ENCODE results near the gene TMEM86A. TPM values are rescaled to one million over a fixed set of nuclear protein-coding genes. Genes with fewer than 3 reads are reported as not detected.

TMEM86A gene
- total RNA-seq, 1 donor from 2014 or later = 1.1 TPM

DNA sequence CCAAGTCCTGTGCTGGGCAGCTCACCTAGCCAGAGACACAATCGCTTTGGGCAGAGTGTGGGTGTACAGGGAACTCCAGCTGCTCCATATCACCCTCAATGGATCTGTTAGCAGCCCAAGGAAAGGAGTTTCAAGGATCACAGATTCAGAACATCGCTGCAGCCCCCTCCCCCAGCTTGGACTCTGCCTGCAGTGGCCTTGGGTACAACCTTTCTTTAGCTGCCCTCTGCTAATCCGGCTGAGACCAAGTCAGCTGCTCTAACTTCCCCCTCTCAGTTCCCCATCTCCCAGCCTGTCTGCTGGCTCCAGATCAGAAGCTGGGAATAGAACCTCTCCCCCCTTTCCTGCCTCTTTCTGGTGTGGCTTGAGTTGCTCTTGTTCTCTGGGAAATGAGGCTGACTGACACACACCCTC lies 1.3 kb downstream of the TMEM86A start:
- intact Hi-C loops (cut with micrococcal nuclease) = loop anchor here (1.0 kb wide), 1 partner anchor 28 kb away; no protein-coding TSS in a partner anchor

DNA sequence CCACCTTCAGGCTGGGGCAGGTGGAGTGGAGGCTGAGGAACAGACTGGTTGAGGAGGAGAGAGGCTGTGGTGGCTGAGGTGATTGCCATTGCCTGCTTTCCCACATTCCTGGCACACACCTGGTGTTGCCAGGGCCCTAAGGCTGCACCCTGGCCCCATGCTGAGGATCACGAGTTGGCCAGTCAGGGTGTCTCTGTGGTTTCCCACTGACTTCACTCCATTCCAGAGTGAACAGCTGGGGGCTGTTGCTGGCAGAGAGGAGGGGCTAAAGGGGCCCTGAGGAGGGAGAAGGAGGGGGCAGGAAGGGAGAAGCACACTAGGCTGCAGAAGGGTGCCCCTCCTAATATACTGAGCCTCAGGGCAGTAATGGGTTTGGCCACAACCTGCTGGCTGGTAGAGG lies 1.8 kb downstream of the TMEM86A start:
- intact Hi-C loops (cut with micrococcal nuclease) = loop anchor here (1.0 kb wide), 1 partner anchor 28 kb away; no protein-coding TSS in a partner anchor

DNA sequence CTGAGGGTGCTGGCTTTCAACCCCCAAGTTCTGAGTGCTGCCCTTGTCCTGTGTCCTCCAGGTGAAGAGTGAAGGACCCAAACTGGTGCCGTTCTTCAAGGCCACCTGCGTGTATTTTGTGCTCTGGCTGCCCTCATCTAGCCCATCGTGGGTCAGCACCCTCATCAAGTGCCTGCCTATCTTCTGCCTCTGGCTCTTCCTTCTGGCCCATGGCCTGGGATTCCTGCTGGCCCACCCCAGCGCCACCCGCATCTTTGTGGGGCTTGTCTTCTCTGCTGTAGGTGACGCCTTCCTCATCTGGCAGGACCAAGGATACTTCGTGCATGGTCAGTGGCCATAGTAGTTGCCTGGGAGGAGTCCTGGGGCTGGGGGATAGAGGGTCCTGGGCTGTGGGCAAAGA lies 2.3 kb downstream of the TMEM86A start:
- intact Hi-C loops (cut with micrococcal nuclease) = loop anchor here (1.0 kb wide), 1 partner anchor 29 kb away; no protein-coding TSS in a partner anchor

DNA sequence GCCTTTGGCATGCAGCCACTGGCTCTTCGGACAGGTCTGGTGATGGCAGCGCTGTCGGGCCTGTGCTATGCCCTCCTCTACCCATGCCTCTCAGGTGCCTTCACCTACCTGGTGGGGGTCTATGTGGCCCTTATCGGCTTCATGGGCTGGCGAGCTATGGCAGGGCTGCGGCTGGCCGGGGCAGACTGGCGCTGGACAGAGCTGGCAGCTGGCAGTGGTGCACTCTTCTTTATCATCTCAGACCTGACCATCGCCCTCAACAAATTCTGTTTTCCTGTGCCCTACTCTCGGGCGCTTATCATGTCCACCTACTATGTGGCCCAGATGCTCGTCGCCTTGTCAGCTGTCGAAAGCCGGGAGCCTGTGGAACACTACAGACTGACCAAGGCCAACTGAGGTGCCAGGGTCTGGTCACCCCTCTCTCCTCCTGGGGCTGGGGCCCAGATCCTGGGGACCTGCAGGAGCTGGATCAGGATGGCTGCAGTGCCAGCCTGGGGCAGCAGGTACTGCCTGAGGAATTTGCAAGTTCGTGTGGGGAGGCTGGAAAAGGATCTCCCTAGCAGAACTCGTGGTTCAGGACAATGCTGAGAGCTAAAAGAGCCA lies 3.1 kb downstream of the TMEM86A start:
- intact Hi-C loops (cut with micrococcal nuclease) = no loop called here

DNA sequence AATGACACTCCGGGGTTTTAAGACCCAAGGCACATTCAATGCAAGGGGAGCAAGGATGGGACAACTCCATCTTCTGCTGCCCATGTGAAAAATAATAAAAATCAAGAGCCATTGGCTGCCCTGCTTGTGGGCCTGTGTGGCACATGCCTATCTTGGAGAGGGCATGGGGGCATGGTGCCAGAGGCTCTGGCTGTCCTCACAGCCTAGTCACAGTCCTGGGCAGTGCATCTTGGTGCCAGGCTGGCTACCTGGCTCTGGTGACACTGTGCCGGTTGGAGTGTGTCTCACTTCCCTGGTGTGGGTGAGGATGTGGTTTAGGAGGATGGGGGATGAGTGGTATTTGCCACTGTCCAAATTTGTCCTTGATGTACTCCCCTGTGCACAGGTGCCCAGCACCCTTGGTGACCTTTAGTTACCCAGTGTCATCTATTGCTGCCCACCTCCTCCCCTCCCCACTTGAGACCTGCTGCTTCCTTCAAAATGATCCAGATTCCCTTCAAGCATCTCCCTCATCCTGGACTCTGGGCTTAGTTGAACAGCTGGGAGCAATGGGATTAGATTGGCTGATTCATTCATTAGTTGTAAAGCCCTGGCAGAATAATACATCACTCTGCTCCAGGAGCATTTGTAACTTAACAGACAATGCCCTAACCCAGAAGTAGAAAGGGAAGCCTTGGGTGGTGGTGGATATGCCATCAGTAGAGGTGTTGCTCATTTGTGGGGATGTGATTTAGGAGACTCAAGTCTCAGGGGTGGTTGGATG lies 4.6 kb downstream of the TMEM86A start:
- intact Hi-C loops (cut with micrococcal nuclease) = no loop called here

DNA sequence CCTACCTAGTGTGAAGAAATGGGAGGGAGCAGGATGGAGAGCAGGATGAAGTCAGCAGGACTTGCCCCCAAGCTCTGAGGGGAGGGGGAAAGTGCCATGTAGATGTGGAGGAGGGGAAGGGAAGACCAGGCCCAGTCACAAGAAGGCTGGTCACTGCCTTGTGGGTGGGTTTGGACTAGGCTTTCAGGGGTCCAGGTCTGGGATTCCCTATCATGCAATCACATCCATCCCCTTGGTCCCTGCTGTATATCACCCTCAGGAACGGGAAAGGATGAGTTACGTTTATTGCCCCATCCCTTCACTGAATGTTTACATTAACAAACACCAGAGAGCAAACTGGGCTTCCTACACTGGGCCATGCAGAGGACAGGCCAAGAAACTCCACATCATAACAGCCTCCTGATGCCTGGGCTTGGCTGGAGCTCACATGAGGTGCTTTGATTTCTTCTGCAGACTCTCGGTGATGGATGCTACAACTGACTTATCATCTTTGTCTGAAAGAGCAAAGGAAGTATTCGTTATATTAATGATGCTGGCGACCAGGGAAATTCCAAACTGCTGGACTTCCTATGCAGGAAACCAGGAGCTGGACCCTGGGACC lies 5.6 kb downstream of the TMEM86A start:
- intact Hi-C loops (cut with micrococcal nuclease) = no loop called here

DNA sequence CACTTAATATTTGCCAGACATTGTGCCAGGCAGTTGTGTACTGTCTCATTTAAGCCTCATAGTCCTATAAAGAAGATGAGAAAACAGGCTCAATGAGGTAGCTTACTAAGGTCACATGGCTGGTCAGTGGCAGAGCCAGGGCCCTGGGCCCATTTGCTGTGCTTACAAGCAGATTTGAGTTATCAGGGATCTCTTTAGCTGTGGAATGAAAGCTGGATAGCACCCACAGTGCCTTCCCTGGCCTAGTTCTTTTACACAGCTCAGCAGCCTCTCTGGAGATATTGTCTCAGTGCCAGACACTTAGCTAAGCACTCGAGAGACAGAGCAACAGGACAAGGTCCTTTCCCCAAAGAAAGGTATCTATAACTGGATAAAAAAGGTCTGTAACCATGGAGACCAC lies 6.1 kb downstream of the TMEM86A start:
- intact Hi-C loops (cut with micrococcal nuclease) = no loop called here

DNA sequence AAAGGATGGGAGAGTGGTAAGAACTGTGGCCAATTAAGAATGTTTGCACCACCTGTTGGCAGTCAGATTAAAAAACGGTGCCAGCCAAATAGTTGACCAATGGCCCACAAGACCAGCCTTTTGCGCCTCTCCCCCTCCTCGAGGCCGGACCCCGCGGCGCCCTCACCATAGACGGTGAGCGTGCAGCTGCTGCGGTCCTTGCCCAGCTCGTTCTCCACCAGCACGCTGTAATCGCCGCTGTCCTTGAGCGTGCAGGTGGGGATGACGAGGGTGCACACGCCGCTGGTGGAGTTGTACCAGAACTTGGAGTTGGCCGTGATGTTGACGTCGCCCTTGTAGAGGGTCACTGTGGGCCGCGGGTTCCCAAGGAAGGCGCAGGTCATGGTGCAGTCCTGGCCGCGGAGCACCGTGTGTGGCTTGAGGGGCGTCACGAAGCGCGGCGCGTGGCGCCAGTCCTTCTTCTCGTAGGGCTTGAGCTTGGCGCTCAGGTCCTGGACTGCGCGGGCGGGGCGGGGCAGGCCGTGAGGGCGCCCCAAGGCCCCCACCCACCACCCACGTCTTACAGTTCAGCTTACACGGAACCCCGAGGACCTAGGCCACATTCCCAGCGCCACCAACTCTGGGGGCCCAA lies 7.2 kb downstream of the TMEM86A start:
- intact Hi-C loops (cut with micrococcal nuclease) = loop anchor here (2.0 kb wide), 1 partner anchor 15 kb away; no protein-coding TSS in a partner anchor

DNA sequence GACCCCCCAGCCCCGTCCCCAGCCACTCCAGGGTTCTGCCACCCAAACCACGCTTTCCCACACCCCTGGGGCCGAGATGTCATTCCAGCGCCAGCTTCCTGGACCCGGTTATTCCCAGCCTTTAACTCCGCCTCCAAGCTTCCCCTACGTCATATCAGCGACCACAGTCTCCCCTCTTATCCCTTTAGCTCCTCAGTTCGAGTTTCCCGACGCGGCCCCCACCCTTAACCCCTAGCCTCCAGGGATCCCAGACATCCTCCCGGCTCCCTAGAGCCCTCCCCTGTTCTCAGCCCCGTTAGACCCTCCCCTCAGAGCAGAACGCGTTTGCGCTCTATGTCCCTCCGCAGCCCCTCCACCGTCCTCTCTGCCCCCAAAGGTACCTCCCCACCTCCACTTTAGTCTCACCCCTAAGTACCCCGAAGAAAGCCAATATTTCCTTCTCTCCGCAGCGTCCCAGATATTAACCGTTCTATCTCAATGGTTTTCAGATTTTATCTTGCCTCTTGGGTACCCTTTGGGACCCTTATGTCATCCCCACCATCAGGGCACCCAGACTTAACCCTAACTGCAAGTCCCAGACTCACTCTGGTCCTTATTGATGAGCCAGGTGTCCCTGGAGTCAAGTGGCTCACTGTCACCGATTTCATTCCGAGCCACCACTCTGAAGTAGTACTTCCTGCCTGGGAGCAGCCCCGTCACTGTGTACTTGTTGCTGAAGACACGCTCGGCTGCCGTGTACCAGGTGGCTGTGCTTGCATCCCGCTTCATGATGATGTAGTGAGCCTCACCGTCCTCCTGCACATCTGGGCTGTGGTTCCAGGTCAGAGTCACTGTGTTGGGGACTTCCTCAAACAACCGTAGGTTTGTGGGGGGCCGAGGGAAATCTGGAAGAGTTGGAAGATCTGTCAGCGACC lies 8.0 kb downstream of the TMEM86A start:
- intact Hi-C loops (cut with micrococcal nuclease) = loop anchor here (2.0 kb wide), 1 partner anchor 14 kb away; no protein-coding TSS in a partner anchor

DNA sequence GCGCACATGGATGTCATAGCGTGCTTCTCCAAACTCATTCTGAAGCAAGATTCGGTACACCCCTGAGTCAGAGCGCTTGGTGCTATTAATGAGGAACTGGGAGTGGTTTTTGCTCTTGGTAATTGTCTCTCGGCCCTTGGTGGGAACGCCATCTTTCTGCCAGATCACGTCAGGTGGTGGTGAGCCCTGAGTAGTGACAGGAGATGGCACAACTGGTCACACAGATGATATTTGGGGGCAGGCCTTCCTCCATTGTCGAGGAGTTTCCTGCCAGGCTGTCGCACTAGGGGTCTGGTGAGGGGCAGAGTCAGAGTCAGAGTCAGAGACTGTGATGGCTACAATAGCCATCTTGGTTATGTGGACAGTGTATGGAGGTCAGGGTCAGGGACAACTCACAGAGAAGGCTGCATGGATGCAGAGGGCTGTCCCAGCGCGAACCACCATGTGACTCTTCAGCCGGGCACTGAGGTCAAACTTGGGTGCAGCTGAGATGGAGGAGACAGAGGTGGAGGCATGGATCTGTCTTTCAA lies 9.3 kb downstream of the TMEM86A start:
- intact Hi-C loops (cut with micrococcal nuclease) = loop anchor here (2.0 kb wide), 1 partner anchor 13 kb away; no protein-coding TSS in a partner anchor

DNA sequence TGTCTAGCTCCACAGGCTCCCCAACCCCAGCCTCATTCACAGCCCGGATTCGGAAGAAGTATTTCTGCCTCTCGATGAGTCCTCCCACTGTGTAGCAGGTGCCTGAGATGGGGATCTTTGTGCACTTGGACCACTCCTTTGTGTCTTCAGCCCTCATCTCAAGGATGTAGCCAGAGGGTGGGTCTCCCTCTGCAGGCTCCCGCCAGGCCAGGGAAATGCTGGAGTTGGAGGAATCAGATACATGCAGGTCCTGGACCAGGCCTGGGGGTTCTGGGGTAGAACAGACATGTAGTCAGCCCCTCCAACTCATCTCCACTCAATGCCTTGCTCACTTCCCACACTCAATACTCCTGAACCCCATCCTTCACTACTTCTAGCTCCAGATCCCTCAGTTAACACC lies 10.8 kb downstream of the TMEM86A start:
- intact Hi-C loops (cut with micrococcal nuclease) = no loop called here

DNA sequence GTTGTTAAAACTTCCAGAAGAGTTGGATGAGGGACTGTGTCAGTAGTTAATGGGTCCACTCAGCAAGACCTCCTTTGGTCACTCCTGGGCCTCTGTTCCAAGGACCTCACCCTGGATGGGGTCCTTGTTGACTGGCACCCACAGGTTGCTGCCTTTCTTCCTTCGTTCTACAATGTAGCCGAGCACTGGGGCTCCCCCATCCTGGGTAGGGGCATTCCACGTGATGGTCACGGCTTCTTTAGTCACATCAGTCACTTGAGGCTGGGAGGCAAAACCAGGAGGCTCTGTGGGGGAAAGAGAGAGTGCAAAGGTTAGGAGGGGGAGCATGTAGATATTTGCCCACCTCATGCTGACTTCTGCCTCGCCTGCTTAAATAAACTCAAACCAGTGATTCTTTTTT lies 12.0 kb downstream of the TMEM86A start:
- intact Hi-C loops (cut with micrococcal nuclease) = no loop called here

DNA sequence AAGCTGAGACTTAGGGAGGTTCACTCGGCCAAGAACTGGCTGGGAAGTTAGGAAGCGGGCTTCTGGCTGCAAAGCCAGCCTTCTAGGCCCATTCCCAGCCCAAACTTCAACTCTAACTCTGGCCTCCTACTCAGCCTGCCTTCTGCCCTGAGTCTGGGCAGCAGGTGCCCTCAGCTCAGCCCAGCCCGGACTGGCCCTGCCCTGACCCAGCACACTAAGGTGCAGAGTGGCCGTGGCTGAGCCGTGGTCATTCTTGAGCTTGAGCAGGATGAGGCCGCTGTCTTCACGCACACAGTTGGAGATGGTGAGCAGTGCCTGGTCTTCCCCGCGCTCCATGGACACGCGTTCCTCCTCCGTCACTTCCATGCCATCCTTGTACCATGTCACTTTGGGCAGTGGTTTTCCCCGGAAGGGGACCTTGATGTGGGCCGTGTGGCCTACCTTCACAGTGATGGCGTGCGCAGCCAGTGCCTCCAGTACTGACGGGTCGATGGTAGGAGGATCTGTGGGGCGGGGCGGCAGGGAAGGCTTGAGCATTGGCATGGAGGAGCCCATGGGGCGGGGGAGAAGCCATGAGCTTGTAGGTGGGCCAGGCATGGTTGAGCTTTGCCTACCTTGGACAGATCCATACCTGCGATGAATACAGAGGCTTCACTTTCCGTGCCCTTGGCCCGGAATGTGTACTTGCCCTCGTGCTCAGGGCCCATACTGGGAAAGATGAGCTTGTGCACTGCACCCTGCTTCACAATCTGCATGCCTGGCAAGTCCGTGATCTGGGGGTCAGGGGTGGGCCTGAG lies 15.3 kb downstream of the TMEM86A start:
- intact Hi-C loops (cut with micrococcal nuclease) = no loop called here

DNA sequence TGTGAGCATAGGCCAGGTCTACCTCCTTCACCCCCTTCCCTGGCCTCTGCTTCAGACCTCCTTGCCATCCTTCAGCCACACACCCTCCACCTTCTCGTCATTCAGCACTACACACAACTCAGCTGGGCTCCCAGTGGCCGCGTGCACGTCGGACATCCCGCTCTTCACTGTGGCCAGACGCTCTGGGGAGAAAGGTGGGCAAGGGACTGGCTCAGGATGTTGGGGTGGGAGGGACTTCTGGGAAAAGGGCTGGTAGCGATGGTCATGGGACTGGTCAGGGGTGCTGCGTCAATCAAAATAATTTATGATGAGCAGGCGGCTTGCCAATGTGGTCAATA lies 15.8 kb downstream of the TMEM86A start:
- intact Hi-C loops (cut with micrococcal nuclease) = no loop called here

DNA sequence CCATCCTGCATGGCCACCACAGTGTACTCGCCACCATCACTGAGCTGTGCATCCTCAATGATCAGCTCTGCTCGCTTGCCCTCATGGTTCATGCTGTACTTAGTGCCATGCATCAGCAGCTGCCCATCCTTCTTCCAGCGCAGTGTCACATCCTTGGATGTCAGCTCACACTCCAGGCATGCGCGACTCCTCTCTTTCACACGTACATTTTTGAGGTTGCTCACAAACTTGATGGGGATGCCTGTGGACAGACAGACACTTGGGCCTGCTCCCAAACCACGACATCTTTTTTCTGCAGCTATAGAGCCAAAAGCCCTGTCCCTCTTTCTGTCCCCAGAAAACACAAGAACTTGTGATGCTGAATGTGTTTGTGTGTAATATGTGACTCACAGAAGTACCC lies 16.9 kb downstream of the TMEM86A start:
- intact Hi-C loops (cut with micrococcal nuclease) = no loop called here

DNA sequence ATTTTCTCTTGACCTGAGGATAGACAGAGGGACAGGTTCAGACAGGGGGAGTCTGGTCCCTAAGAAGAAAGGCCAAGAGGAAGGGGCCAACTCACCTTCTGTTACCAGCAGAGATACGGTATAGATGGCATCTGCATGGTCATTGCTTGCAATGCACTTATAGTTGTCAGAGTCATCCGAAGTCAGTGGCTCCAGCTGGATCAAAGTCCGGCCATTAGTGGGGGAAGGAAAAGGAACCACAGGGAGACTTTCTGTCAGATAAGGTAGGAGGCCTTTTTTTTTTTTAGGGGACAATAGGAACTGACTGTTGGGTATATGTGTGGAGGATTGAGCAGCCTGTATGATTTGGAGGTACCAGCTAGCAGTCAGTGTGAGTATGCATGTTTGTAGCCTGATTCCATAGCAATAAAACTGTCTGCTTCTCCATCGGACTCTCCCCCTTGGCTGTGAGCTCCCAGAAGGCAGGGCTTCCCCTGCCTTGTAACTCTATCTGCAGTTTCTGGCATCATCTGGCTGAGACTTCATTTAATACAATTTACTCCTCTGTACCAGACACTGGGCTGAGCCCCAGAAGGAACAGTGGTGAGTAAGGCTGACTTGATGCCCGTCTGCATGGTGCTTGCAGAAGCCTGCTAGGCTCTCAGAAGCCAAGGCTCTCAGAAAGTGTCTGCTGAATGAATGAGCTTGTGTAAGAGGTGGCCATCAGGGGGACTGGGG lies 21.7 kb downstream of the TMEM86A start:
- intact Hi-C loops (cut with micrococcal nuclease) = loop anchor here (2.0 to 10.0 kb wide), 4 partner anchors 13 to 475 kb away; partner anchors contain the start of genes SAA2, SPTY2D1 and TSG101

DNA sequence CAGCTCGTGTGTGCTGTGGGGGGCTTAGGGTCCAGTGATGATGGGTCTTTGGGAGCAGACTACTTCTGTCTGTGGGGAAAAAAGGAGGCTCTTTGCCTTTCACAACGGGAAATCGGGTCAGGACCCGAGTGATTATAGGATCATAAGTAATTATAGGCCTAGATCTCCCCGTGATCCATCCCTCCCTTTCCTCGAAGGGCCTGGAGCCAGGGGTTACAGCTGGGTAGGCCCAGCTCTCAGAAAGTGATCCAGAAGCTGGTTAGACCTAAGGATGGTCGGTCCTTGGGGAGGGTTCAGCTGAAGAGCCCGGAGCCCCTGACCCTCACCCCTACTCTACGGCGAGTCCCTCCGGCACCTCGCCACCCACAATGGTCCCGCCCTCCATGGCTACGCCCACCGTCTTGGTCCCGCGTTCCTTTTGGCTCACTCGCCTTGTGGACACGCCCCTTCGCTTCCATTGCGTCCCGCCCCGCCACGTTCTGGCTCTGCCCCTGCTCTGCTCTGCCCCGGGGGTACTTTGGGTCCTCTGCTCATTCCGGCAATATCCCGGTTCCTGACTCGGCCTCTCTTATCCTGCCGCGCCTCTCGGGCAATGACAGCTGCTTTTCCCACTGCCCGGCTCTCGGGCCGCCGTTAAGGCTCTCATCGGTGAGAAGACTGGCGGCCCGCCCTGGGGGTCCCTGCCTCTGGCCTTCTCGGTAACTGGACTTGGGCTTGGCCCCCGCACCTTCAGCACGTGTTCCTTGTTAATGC lies 22.4 kb downstream of the TMEM86A start:
- intact Hi-C loops (cut with micrococcal nuclease) = loop anchor here (1.0 to 10.0 kb wide), 5 partner anchors 14 to 476 kb away; partner anchors contain the start of genes SAA2, SPTY2D1, TMEM86A and TSG101
